ENCODE results near the gene SVOP. TPM values are rescaled to one million over a fixed set of nuclear protein-coding genes. Genes with fewer than 3 reads are reported as not detected.
"Not testable (repeated sequence)": the region's sequence is repeated elsewhere in the genome, so short reads cannot be mapped to it uniquely, and the experiment has no call there.

The SVOP gene
- total RNA-seq, 2 experiments from 2014 or later = not detected

DNA sequence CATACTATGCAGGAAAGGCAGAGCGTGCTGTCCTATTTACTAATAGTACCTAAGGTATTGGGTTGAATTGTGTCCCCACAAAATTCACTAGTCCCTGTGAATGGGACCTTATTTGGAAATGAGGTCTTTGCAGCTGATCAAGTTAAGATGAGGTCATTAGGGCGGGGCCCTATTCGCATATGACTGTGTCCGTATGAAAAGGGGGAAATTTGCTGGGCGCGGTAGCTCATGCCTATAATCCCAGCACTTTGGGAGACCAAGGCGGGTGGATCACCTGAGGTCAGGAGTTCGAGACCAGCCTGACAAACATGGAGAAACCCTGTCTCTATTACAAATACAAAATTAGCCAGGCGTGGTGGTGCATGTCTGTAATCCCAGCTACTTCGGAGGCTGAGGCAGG lies 154.8 kb downstream of the SVOP start:
- ChIA-PET CTCF (interaction anchor here (1.1 to 1.6 kb wide), 2 partner anchors 18 to 63 kb away, joined by 3 to 4 read pairs; no protein-coding TSS in a partner anchor), POLR2A (interaction anchor here (1.7 kb wide), 1 partner anchor 8 kb away, joined by 5 read pairs; no protein-coding TSS in a partner anchor)
- not testable (repeated sequence) for H3K4me1 Mint-ChIP-seq (ENCODE audit: low read depth); H3K9me3 Mint-ChIP-seq (ENCODE audit: insufficient read depth); DNase-seq; H3K27ac Mint-ChIP-seq; H3K4me3 Mint-ChIP-seq; H3K27me3 Mint-ChIP-seq (ENCODE audit: low read depth); ATAC-seq; H3K36me3 Mint-ChIP-seq (ENCODE audit: low read depth)

DNA sequence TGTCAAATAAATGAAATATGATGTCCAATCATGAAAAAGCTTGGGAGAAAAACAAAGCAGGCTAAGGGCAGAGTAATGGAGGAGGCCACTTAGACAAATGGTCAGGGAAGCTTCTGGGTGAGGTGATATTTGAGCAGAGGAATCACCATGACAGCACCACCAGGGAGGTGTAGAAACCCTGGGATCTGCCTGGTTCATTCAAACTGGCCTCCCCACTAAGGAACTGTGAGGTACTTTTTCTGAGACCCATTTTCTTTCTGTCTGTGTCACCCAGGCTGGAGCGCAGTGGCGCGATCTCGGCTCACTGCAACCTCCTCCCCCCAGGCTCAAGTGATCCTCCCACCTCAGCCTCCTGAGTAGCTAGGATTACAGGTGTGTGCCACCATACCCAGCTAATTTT lies 155.7 kb downstream of the SVOP start:
- no peak for ATAC-seq
- POLR2A ChIA-PET = no interaction called here
- no peaks in the 10 kb centered on the region for H3K9me3 Mint-ChIP-seq (ENCODE audit: insufficient read depth)
- no peak overlapping the region for H3K27ac Mint-ChIP-seq
- H3K27me3 Mint-ChIP-seq (ENCODE audit: low read depth) = peaks cover 2% of the 10 kb centered on the region
- H3K4me1 Mint-ChIP-seq (ENCODE audit: low read depth) = peaks cover 6% of the 10 kb centered on the region
- CTCF ChIA-PET = no interaction called here
- H3K36me3 Mint-ChIP-seq (ENCODE audit: low read depth) = no peaks in the 10 kb centered on the region
- no peak overlapping the region for H3K4me3 Mint-ChIP-seq
- DNase-seq = no peak

- H3K27ac Mint-ChIP-seq = no peak overlapping the region
- ATAC-seq (no peak), DNase-seq (no peak)
- peaks cover 25% of the 10 kb centered on the region for H3K4me1 Mint-ChIP-seq (ENCODE audit: low read depth)
- no peaks in the 10 kb centered on the region for H3K9me3 Mint-ChIP-seq (ENCODE audit: insufficient read depth)
- no peak overlapping the region for H3K4me3 Mint-ChIP-seq
- H3K27me3 Mint-ChIP-seq (ENCODE audit: low read depth) = peaks cover 10% of the 10 kb centered on the region
- no peaks in the 10 kb centered on the region for H3K36me3 Mint-ChIP-seq (ENCODE audit: low read depth)
- ChIA-PET CTCF (no interaction called here), POLR2A (no interaction called here)
Measured at GRCh38 chr12:108862588-108862959, 158.3 kb downstream of the SVOP start.

DNA sequence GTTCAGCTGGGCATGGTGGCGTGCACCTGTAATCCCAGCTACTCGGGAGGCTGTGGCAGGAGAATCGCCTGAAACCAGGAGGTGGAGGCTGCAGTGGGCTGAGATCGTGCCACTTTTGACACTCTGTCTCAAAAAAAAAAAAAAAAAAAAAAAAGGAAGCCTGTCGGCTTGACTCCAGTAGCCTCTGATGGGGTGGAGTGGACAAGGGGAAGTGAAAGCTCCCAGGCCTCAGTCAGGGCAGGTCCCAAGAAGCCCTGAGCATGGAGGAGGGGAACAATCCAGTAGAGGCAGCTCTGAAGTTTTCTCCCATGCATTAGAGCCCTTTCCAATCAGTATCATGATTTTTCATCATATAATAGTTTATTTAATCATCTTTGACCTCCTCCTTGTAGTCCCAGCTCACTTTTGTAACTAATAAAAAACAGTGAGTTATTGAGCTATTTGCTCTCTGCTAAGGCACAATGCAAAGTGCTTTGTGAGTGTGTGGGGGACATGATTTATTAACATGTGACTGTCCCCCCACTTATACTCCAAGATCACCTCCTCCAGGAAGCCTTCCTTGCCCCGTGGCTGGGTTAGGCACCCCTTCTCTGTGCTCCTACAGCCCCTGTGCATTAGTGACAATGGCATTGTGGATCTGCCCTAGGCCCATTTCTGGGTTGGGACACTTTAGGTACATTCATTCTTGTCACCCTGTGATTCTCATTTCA lies 158.8 kb downstream of the SVOP start:
- POLR2A ChIA-PET = interaction anchor here (0.5 kb wide), 1 partner anchor 28 kb away, joined by 3 read pairs; no protein-coding TSS in a partner anchor
- Mint-ChIP-seq H3K27ac (no peak overlapping the region), H3K9me3 (ENCODE audit: insufficient read depth) (no peaks in the 10 kb centered on the region), H3K4me3 (no peak overlapping the region), H3K36me3 (ENCODE audit: low read depth) (peaks cover under 1% of the 10 kb centered on the region), H3K4me1 (ENCODE audit: low read depth) (peaks cover 25% of the 10 kb centered on the region), H3K27me3 (ENCODE audit: low read depth) (peaks cover 10% of the 10 kb centered on the region)
- CTCF ChIA-PET = no interaction called here
- ATAC-seq (no peak), DNase-seq (no peak)

GRCh38 chr12:108860443-108860842 lies 160.4 kb downstream of the SVOP start:
- Mint-ChIP-seq H3K9me3 (ENCODE audit: insufficient read depth) (no peaks in the 10 kb centered on the region), H3K4me3 (no peak overlapping the region), H3K27ac (no peak overlapping the region), H3K36me3 (ENCODE audit: low read depth) (peaks cover 10% of the 10 kb centered on the region), H3K4me1 (ENCODE audit: low read depth) (peaks cover 40% of the 10 kb centered on the region), H3K27me3 (ENCODE audit: low read depth) (peaks cover 10% of the 10 kb centered on the region)
- CTCF ChIA-PET = interaction anchor here (1.0 kb wide), 1 partner anchor 299 kb away, joined by 3 read pairs; the partner anchor contains the start of gene SART3
- no peak for ATAC-seq
- no peak for DNase-seq
- POLR2A ChIA-PET = interaction anchor here (0.7 kb wide), 2 partner anchors 268 to 1637 kb away, joined by 3 read pairs; no protein-coding TSS in a partner anchor

DNA sequence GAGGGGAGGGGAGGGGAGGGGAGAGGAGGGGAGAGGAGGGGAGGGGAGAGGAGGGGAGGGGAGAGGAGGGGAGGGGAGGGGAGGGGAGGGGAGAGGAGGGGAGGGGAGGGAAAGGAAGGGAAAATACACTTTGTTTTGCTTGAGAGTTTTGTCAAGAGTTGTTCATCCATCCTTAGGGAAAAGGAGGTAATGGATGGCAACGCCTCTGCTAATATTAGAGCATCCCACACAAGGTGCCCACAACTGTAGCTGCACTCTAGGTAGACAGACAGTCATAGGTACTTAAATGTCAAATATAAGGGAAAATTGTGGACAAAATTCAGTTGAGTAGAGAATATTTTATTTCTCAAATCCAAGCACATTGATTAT lies 161.0 kb downstream of the SVOP start:
- ChIA-PET CTCF (interaction anchor here (1.0 kb wide), 1 partner anchor 299 kb away, joined by 3 read pairs; the partner anchor contains the start of gene SART3), POLR2A (interaction anchor here (0.7 to 3.2 kb wide), 3 partner anchors 21 to 231 kb away, joined by 3 to 27 read pairs (median 3); no protein-coding TSS in a partner anchor)
- H3K27me3 Mint-ChIP-seq (ENCODE audit: low read depth) = peaks cover 10% of the 10 kb centered on the region
- H3K9me3 Mint-ChIP-seq (ENCODE audit: insufficient read depth) = no peaks in the 10 kb centered on the region
- DNase-seq (no peak), ATAC-seq (no peak)
- peaks cover 15% of the 10 kb centered on the region for H3K36me3 Mint-ChIP-seq (ENCODE audit: low read depth)
- no peak overlapping the region for H3K4me3 Mint-ChIP-seq
- no peak overlapping the region for H3K27ac Mint-ChIP-seq
- peaks cover 45% of the 10 kb centered on the region for H3K4me1 Mint-ChIP-seq (ENCODE audit: low read depth)

GRCh38 chr12:108859141-108859922 lies 161.5 kb downstream of the SVOP start:
- ChIA-PET CTCF (interaction anchor here (1.0 to 2.0 kb wide), 3 partner anchors 92 to 298 kb away, joined by 3 to 6 read pairs (median 4); partner anchors contain the start of gene SART3), POLR2A (interaction anchor here (0.7 to 3.2 kb wide), 3 partner anchors 20 to 230 kb away, joined by 3 to 27 read pairs (median 3); no protein-coding TSS in a partner anchor)
- H3K27me3 Mint-ChIP-seq (ENCODE audit: low read depth) = peaks cover 10% of the 10 kb centered on the region
- H3K9me3 Mint-ChIP-seq (ENCODE audit: insufficient read depth); ATAC-seq; DNase-seq: not testable (repeated sequence)
- peak overlapping the region; percentile 76 for H3K27ac Mint-ChIP-seq
- peaks cover 48% of the 10 kb centered on the region for H3K4me1 Mint-ChIP-seq (ENCODE audit: low read depth)
- peaks cover 18% of the 10 kb centered on the region for H3K36me3 Mint-ChIP-seq (ENCODE audit: low read depth)
- H3K4me3 Mint-ChIP-seq = peak overlapping the region; percentile 82

- peaks cover 54% of the 10 kb centered on the region for H3K4me1 Mint-ChIP-seq (ENCODE audit: low read depth)
- ChIA-PET POLR2A (interaction anchor here (0.5 to 3.2 kb wide), 9 partner anchors 8 to 1133 kb away, joined by 3 to 27 read pairs (median 3); no protein-coding TSS in a partner anchor), CTCF (interaction anchor here (1.2 to 2.0 kb wide), 4 partner anchors 20 to 241 kb away, joined by 3 to 6 read pairs (median 4); no protein-coding TSS in a partner anchor)
- H3K27ac Mint-ChIP-seq = peak overlapping the region; percentile 88
- DNase-seq (no peak), ATAC-seq (no peak)
- H3K9me3 Mint-ChIP-seq (ENCODE audit: insufficient read depth) = no peaks in the 10 kb centered on the region
- peak overlapping the region; percentile 82 for H3K4me3 Mint-ChIP-seq
- H3K27me3 Mint-ChIP-seq (ENCODE audit: low read depth) = peaks cover 10% of the 10 kb centered on the region
- H3K36me3 Mint-ChIP-seq (ENCODE audit: low read depth) = peaks cover 24% of the 10 kb centered on the region
Measured at GRCh38 chr12:108858311-108859074, 162.4 kb downstream of the SVOP start.

Other genes starting within 250 kb of the SVOP start
- 10 to 100 TPM; 27.5 to 29.8 TPM for gene SSH1, start 163.5 kb downstream of the SVOP start, total RNA-seq
- not detected for gene DAO, start 141.0 kb downstream of the SVOP start, total RNA-seq
- gene USP30, start 31.5 kb upstream of the SVOP start, total RNA-seq = 1 to 10 TPM; 5.9 to 8.8 TPM
- 10 to 100 TPM; 10.8 to 15.3 TPM for gene ALKBH2, start 72.4 kb upstream of the SVOP start, total RNA-seq
- gene UNG, start 76.5 kb upstream of the SVOP start, total RNA-seq = 10 to 100 TPM; 61.5 to 66.8 TPM
- gene ACACB, start 95.5 kb upstream of the SVOP start, total RNA-seq = 10 to 100 TPM; 11.9 to 14.8 TPM